Left ventricle myocardium superior (tissue), 1 donor: Measurements from ENCODE around the gene ARHGAP23. TPM values are rescaled to one million over a fixed set of nuclear protein-coding genes. Genes with fewer than 3 reads are reported as not detected.
"Not testable (repeated sequence)": the region's sequence is repeated elsewhere in the genome, so short reads cannot be mapped to it uniquely, and the experiment has no call there.

Source experiments
- ATAC-seq: fragments of 200-7000 bp; cut with Tn5 transposase; one replicate; pipeline ENCODE4 v1.9.1; 2020; ENCODE audit warnings: mild to moderate bottlenecking, moderate library complexity
- DNase-seq: peaks from one replicate; pipeline ENCODE4 v3.0.0-alpha.2; 2020
- intact Hi-C: fragments of 100-400 bp; cut with micrococcal nuclease; formaldehyde crosslinking; loops from one replicate; pipeline ENCODE4 v1.11.0; 2022
- total RNA-seq: library from RNA; stranded (reverse); fragmentation: NEBNext Ultra II Directional; extraction: Animal tissue kit (Norgen Biotek cat#: 25700); gene quantifications from one replicate; pipeline ENCODE4 v1.2.1, GENCODE V29; 2021
- donor health status: DM: no; HTN: yes; CAD: no; lungs with severe emphysema.

ARHGAP23 gene
- total RNA-seq, 1 donor from 2014 or later, result 70.3 TPM

GRCh38 chr17:38457577-38458371 lies 29.5 kb downstream of the ARHGAP23 start:
- no peak for ATAC-seq
- intact Hi-C loops, result no loop called here
- no peak for DNase-seq

DNA sequence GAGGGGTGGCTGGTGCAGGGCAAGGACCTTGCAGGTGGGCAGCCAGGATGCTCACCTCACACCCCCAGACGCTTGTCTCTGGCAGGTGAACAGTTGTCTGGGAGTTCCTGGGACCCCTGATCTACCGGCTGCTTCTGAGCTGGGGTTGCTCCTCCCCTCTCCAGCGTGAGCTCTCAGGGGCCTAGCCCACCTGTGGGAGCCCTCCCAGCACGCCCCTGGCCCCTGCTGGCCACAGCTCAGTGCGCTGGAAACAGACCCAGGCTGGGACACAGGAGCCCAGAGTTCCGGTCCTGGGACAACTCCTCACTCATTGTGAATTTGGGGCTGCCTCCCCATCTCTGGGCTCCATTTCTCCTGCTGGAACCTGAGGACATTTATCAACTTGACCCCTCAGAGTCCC lies 30.3 kb downstream of the ARHGAP23 start:
- no peak for ATAC-seq
- intact Hi-C loops, result no loop called here
- DNase-seq, result no peak

DNA sequence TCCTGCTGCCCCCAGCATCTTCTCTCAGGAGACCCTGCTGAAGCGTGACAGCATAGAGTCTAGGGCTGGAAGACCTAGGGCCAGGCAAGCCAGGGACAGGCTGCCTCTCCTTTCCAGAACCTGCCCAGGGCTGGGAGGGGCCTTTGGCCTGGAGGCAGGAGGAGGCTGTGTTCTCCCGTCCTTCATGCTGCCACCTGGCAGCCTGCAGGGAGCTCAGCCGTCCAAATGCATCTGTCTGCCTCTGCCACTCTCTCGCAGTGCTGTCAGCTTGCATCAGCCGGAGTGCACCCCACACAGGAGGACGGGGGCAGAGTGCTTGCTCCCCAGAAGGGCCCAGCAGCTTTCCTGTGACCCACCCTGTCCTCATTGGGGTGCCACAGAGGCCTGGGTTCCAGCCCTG lies 31.3 kb downstream of the ARHGAP23 start:
- peak; percentile 76 for DNase-seq

GRCh38 chr17:38460082-38460715 lies 31.9 kb downstream of the ARHGAP23 start:
- intact Hi-C loops, result no loop called here
- DNase-seq (no peak), ATAC-seq (no peak)

More for the DNA sequence above, 31.3 kb downstream of the ARHGAP23 start:
- intact Hi-C loops, result no loop called here
- peak; percentile 40 for ATAC-seq

- DNase-seq (no peak), ATAC-seq (no peak)
- intact Hi-C loops, result no loop called here
These were observed 32.7 kb downstream of the ARHGAP23 start for GRCh38 chr17:38460716-38461630.

DNA sequence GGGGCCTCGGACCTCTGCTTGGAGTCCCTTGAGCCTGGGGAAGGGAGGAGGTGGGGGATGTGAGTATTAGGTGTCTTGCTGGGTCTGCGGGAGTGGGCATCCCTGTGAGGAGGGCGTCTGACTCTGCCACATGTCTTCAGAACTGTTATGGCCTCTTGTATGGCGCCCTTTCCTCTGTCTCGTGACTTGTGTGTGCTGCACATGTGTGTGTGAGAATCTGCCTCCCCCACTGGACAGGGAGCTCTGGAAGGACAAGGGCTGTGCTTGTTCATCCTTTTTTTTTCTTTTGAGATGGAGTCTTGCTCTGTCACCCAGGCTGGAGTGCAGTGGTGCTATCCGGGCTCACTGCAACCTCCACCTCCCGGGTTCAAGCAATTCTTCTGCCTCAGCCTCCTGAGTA lies 33.4 kb downstream of the ARHGAP23 start:
- DNase-seq, result no peak
- ATAC-seq, result no peak
- intact Hi-C loops, result no loop called here

DNA sequence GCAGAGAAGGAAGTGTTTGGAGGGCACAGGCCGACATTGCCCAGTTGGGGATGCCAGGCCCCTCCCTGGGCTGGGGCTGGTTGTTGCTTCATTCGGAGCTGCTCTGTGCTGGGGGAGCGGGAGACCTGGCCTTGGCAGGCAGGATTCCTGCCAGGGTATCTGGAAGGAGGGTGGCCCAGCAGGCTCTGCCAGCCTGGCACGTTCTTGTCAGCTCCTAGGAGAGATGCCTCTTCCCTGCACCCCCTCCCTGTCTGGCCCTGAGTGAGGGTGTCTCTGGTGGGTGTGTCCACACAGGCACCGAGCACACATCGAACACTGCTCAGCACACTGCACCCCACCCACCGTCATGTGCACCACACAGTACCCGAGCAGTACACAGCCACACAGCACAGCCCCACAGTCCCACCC lies 35.2 kb downstream of the ARHGAP23 start:
- intact Hi-C loops, result no loop called here
- DNase-seq (peak; percentile 81), ATAC-seq (peak; percentile 52)

GRCh38 chr17:38464251-38464722 lies 36.0 kb downstream of the ARHGAP23 start:
- DNase-seq (peak; percentile 75), ATAC-seq (peak; percentile 50)
- intact Hi-C loops, result no loop called here

DNA sequence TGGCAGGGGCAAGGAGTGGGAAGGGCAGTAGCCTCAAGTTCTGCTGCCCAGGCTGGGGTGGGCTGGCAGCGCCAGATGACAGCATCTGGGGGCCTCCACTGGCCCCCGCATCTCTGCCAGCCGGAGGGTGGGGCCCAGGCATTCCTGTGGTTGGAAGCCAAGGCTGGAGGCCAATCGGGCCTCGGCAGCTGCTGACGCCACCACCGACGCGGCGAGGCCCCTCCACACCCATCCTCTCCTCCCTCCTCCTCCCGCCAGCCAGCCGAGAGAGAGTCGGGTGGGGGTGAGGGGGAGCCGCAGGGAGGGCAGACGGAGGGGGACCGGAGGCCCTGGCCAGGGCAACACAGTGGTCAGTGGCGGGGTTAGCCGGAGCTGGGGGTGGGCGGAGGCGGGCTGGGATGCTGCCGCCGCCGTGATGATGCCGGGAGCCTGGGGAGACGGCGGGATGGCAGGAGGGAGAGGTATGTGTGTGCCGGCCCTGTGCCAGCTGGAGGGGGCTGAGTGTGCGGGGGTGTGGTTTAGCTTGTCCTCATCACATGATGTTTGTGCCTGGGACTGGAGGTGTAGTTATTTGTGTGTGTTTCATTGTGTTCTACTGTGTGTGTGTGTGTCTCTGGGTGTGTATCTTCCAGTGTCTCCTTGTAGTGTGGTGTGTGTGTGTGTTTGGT lies 36.6 kb downstream of the ARHGAP23 start:
- intact Hi-C loops, result no loop called here
- ATAC-seq (peak; percentile 81), DNase-seq (peak; percentile 92)

DNA sequence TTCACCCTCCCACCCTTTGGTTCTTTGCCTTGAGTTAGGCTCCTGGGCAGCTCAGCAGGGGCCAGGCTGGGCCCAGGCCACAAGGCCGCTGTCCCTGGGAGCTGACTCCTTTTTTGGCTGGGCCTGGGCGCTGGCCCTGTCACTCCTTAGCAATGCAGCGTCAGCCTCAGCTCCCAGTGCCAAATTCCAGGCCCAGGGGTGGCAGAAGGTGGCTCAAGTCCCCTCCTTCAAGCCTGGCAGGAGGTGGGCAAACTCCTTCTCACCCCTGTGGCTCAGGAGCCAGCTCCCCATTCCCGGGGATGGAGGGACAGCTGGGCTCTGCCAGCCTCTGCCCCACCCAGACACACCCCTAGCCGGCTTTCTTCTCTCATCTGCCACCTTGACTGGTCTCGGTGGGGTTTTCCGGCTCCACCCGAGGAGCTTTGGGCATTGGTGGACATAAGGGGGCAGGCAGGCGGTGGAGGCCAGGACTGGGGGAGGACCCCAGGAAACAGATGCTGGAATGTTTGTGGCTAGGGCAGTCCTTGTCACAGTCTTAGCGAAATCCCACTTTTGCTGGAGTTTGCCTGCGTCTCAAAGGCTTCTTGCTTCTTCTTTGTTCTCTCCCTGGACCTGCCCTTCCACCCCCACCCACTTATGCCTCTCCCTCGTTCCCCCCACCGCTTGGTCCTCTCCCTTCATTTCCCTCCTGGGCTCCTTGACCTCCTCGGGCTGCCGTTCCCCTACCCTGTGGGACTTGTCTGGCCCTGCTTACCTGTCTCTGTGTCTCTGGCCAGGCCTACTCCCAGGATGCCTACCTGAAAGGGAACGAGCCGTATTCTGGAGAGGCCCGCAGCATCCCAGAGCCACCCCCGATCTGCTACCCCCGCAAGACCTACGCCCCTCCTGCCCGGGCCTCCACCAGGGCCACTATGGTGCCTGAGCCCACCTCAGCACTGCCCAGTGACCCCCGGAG lies 37.4 kb downstream of the ARHGAP23 start:
- intact Hi-C loops, result no loop called here
- ATAC-seq, result peak; percentile 72
- DNase-seq, result peak; percentile 84

DNA sequence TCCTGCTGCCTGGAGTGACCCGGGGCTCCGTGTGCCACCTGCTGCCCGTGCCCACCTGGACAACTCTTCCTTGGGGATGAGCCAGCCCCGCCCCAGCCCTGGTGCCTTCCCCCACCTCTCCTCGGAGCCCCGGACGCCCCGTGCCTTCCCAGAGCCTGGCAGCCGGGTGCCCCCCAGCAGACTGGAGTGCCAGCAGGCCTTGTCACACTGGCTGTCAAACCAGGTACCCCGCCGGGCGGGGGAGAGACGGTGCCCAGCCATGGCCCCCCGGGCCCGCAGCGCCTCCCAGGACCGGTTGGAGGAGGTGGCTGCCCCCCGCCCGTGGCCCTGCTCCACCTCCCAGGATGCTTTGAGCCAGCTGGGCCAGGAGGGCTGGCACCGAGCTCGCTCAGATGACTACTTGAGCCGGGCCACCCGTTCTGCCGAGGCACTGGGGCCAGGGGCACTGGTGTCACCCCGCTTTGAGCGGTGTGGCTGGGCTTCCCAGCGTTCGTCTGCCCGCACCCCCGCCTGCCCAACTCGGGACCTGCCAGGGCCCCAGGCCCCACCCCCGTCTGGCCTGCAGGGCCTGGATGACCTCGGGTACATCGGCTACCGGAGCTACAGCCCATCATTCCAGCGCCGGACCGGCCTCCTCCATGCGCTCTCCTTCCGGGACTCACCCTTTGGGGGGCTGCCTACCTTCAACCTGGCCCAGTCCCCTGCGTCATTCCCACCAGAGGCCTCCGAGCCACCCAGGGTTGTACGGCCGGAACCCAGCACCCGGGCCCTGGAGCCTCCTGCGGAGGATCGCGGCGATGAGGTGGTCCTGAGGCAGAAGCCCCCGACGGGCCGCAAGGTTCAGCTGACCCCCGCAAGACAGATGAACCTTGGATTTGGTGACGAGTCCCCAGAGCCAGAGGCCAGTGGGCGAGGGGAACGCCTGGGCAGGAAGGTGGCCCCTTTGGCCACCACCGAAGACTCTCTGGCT lies 38.4 kb downstream of the ARHGAP23 start:
- DNase-seq (peak; percentile 57), ATAC-seq (peak; percentile 1)
- intact Hi-C loops, result no loop called here

- ATAC-seq, result no peak
- intact Hi-C loops, result no loop called here
- DNase-seq, result no peak
These were observed 39.2 kb downstream of the ARHGAP23 start for GRCh38 chr17:38467491-38467890.

DNA sequence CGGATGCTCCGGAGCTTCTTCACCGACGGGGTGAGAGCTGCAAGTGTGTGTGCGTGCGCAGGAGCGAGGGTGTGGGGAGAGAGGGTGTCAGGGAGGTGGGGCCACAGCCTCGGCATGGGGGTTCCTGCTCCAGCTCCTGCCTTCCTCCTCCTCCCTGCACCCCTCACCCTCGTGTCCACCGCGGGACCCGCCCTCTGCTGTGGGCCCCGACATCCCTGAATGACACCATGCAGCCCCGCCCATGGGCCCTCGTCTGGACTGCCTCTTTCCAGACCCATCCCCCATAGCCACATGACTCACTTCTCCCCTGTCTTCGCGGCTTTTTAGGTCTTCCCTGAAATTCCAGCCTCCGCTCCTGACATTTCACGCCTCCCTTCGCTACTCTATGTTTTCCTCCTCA lies 41.6 kb downstream of the ARHGAP23 start:
- ATAC-seq, result no peak
- intact Hi-C loops, result no loop called here
- DNase-seq, result no peak

DNA sequence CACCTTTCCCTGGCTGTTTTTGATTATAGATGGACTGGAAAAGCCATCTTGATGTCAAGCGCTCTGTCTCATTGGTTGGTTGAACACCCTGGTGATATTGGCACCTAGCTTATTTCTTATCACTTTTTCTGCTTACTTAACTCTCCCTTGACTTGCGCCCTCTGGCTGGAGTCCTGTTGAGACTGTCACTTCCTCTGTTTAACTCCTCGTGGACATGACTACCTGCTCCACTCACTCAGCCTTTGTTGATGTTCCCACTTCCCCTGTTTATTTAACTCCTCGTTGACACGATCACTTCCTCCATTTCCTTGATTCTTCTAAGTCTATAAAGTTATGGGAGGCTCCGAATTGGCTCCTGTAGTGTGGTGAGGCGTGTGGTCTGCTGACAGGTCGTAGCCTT lies 43.0 kb downstream of the ARHGAP23 start:
- ATAC-seq, intact Hi-C loops, DNase-seq: not testable (repeated sequence)

DNA sequence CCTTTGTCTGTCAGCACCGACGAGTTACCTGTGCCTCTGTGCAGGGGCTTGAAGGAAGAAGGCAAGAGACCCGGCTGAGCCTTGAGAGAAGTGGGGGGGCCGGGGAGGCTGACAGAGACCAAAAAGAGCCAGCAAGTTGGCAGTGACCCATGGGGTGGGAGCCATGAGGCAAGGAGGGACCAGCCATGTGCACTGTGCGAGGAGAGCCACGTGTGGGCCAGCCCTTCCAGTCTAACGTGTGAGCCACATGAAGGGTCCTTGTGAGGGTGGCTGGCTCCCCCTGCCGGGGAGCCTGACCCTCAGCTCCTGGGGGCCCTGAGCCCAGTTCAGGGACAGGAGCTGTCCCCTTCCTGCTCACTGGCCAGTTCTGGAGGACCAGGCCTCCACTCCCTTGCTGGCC lies 46.4 kb downstream of the ARHGAP23 start:
- DNase-seq, result peak; percentile 61
- ATAC-seq, intact Hi-C loops: not testable (repeated sequence)

DNA sequence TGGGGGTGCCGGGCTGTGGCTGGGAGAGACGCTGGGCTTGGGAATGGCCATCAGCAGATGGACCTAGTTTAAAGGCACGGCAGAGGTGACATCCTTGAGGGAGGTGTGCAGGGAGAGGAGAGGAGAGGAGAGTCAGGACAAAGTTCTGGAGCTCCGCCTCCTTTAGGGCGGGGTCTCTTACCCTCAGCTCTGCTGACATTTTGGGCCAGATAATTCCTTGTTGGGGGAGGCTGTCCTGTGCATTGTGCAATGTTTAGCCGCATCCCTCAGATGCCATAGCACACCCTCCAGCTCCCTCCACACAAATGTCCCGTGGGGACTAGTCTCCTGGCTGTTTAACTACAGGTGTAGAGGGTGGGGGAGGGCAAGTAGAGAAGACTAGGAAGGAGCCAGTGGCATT lies 48.3 kb downstream of the ARHGAP23 start:
- intact Hi-C loops, result no loop called here
- no peak for DNase-seq
- ATAC-seq, result no peak

- intact Hi-C loops, DNase-seq: not testable (repeated sequence)
These were observed 49.2 kb downstream of the ARHGAP23 start for GRCh38 chr17:38477417-38477816.

More at GRCh38 chr17:38477417-38477816, 49.2 kb downstream of the ARHGAP23 start:
- ATAC-seq, result not testable (repeated sequence)
